Activated CD8-positive, alpha-beta T cell treated with anti-CD3 and anti-CD28 coated beads for 36 hours (primary cell): ENCODE data around the gene CD200. TPM values are rescaled to one million over a fixed set of nuclear protein-coding genes. Genes with fewer than 3 reads are reported as not detected.
"Not testable (repeated sequence)": the region's sequence is repeated elsewhere in the genome, so short reads cannot be mapped to it uniquely, and the experiment has no call there.

Source experiments
- ATAC-seq: fragments of 200-7000 bp; cut with Tn5 transposase; one replicate; pipeline ENCODE4 v1.10.0; 2021; ENCODE audit warnings: mild to moderate bottlenecking, moderate library complexity
- CTCF ChIA-PET: fragments of 350-600 bp; sonication (Branson Sonifier 250); formaldehyde crosslinking; loops from one replicate; lab custom pipeline; 2021; ENCODE audit warnings: antibody characterized with exemption; lab: Charles Lee
- POLR2A ChIA-PET: fragments of 350-600 bp; sonication (Branson Sonifier 250); formaldehyde crosslinking; loops from one replicate; lab custom pipeline; 2021; ENCODE audit warnings: antibody characterized with exemption; lab: Charles Lee
- DNase-seq: peaks from one replicate; pipeline ENCODE4 v3.0.0-alpha.2; 2020
- H3K27ac Mint-ChIP-seq: one replicate; pipeline ENCODE4 v1.8.0; 2021; ENCODE audit warnings: mild to moderate bottlenecking, mixed read lengths
- H3K27me3 Mint-ChIP-seq: one replicate; pipeline ENCODE4 v1.8.0; 2021; ENCODE audit warnings: mixed read lengths
- H3K36me3 Mint-ChIP-seq: one replicate; pipeline ENCODE4 v1.8.0; 2021; ENCODE audit warnings: low read depth, mixed read lengths
- H3K4me1 Mint-ChIP-seq: one replicate; pipeline ENCODE4 v1.8.0; 2021; ENCODE audit warnings: low read depth, mixed read lengths
- H3K4me3 Mint-ChIP-seq: one replicate; pipeline ENCODE4 v1.8.0; 2021; ENCODE audit warnings: mild to moderate bottlenecking, moderate library complexity, mixed read lengths
- H3K9me3 Mint-ChIP-seq: one replicate; pipeline ENCODE4 v1.8.0; 2021; ENCODE audit warnings: mixed read lengths
- CTCF ChIP-seq: fragments of 200-600 bp; IDR thresholded peaks from one replicate; pipeline ENCODE4 v1.8.0; 2022; ENCODE audit warnings: antibody characterized with exemption, mild to moderate bottlenecking
- intact Hi-C: fragments of 100-400 bp; cut with micrococcal nuclease; formaldehyde crosslinking; loops from one replicate; pipeline ENCODE4 v1.10.0; 2022
- total RNA-seq, 2 experiments: library from RNA; stranded (reverse); gene quantifications; one replicate each; pipeline ENCODE4 v1.2.3, GENCODE V29; 2021

The CD200 gene
- total RNA-seq, 2 experiments from 2014 or later, result 15.7 to 16.7 TPM

- TF ChIP-seq CTCF, result no peak
- H3K4me1 Mint-ChIP-seq, result peaks cover 31% of the 10 kb centered on the region
- no peak overlapping the region for H3K4me3 Mint-ChIP-seq
- no peaks in the 10 kb centered on the region for H3K36me3 Mint-ChIP-seq
- ChIA-PET CTCF (no interaction called here), POLR2A (no interaction called here)
- H3K9me3 Mint-ChIP-seq, result peaks cover 11% of the 10 kb centered on the region
- no peak overlapping the region for H3K27ac Mint-ChIP-seq
- DNase-seq (no peak), ATAC-seq (no peak)
- H3K27me3 Mint-ChIP-seq, result no peaks in the 10 kb centered on the region
- intact Hi-C loops, result no loop called here
Measured at GRCh38 chr3:112394003-112394640, 61.2 kb downstream of the CD200 start.

GRCh38 chr3:112395181-112395895 is 62.4 kb downstream of the CD200 start:
- Mint-ChIP-seq H3K36me3 (no peaks in the 10 kb centered on the region), H3K9me3 (peaks cover 11% of the 10 kb centered on the region), H3K27ac (no peak overlapping the region), H3K4me3 (no peak overlapping the region), H3K4me1 (peaks cover 25% of the 10 kb centered on the region), H3K27me3 (no peaks in the 10 kb centered on the region)
- no peak for DNase-seq
- ATAC-seq, result no peak
- CTCF ChIA-PET, result no interaction called here
- TF ChIP-seq CTCF, result no peak
- POLR2A ChIA-PET, result no interaction called here
- intact Hi-C loops, result no loop called here

GRCh38 chr3:112395896-112396290 is 62.9 kb downstream of the CD200 start:
- Mint-ChIP-seq H3K9me3 (peaks cover 11% of the 10 kb centered on the region), H3K36me3 (no peaks in the 10 kb centered on the region), H3K4me1 (peaks cover 22% of the 10 kb centered on the region), H3K27me3 (no peaks in the 10 kb centered on the region), H3K27ac (no peak overlapping the region), H3K4me3 (no peak overlapping the region)
- ChIA-PET CTCF (interaction anchor here (0.7 kb wide), 1 partner anchor 109 kb away, joined by 3 read pairs; no protein-coding TSS in a partner anchor), POLR2A (no interaction called here)
- intact Hi-C loops, result no loop called here
- DNase-seq (no peak), ATAC-seq (no peak)
- TF ChIP-seq CTCF, result no peak

- no peak for TF ChIP-seq CTCF
- POLR2A ChIA-PET, result no interaction called here
- peaks cover 15% of the 10 kb centered on the region for H3K4me1 Mint-ChIP-seq
Measured at GRCh38 chr3:112397556-112397955, 64.6 kb downstream of the CD200 start.

GRCh38 chr3:112399064-112399463 is 66.1 kb downstream of the CD200 start:
- no peak for TF ChIP-seq CTCF
- DNase-seq, result no peak
- Mint-ChIP-seq H3K9me3 (no peaks in the 10 kb centered on the region), H3K27me3 (no peaks in the 10 kb centered on the region), H3K4me1 (peaks cover 7% of the 10 kb centered on the region), H3K4me3 (no peak overlapping the region), H3K27ac (no peak overlapping the region), H3K36me3 (no peaks in the 10 kb centered on the region)
- CTCF ChIA-PET, result no interaction called here
- intact Hi-C loops, result no loop called here
- no peak for ATAC-seq
- POLR2A ChIA-PET, result no interaction called here

More at GRCh38 chr3:112397556-112397955, 64.6 kb downstream of the CD200 start:
- H3K27me3 Mint-ChIP-seq, result no peaks in the 10 kb centered on the region
- peaks cover 8% of the 10 kb centered on the region for H3K9me3 Mint-ChIP-seq
- no peak for DNase-seq
- H3K36me3 Mint-ChIP-seq, result no peaks in the 10 kb centered on the region
- intact Hi-C loops, result no loop called here
- no peak overlapping the region for H3K4me3 Mint-ChIP-seq
- no peak for ATAC-seq
- CTCF ChIA-PET, result no interaction called here
- no peak overlapping the region for H3K27ac Mint-ChIP-seq

GRCh38 chr3:112399554-112399953 is 66.6 kb downstream of the CD200 start:
- H3K4me1 Mint-ChIP-seq, H3K36me3 Mint-ChIP-seq, H3K27me3 Mint-ChIP-seq, H3K27ac Mint-ChIP-seq, H3K4me3 Mint-ChIP-seq, H3K9me3 Mint-ChIP-seq, intact Hi-C loops, DNase-seq, CTCF ChIA-PET, POLR2A ChIA-PET, ATAC-seq: not testable (repeated sequence)

- H3K9me3 Mint-ChIP-seq, POLR2A ChIA-PET, H3K27ac Mint-ChIP-seq, H3K36me3 Mint-ChIP-seq, H3K4me3 Mint-ChIP-seq, ATAC-seq, H3K4me1 Mint-ChIP-seq, H3K27me3 Mint-ChIP-seq, DNase-seq, intact Hi-C loops, CTCF ChIA-PET: not testable (repeated sequence)
Measured at GRCh38 chr3:112400317-112400716, 67.4 kb downstream of the CD200 start.
